DOHH2 (cell line): ENCODE measurements around the gene SLC66A3.
A peak's percentile ranks its signal among the peaks of the same experiment; 100 is the strongest.

Experiments used
- H3F3A ChIP-seq: fragments of 200-600 bp; sonication (generic), shearing (Covaris generic); 2 replicates; pipeline ENCODE4 v1.6.0; 2016; ENCODE audit warnings: antibody characterized with exemption, mild to moderate bottlenecking; ENCODE audit not compliant: control insufficient read depth, insufficient read depth
- H3K27ac ChIP-seq: fragments of 200-600 bp; sonication (generic); 2 replicates; pipeline ENCODE4 v1.5.1; 2014; ENCODE audit warnings: low read depth, mild to moderate bottlenecking, low read length, moderate library complexity
- H3K27me3 ChIP-seq: fragments of 200-600 bp; sonication (generic); 2 replicates; pipeline ENCODE4 v1.6.1; 2014; ENCODE audit warnings: mild to moderate bottlenecking, low read length, mixed read lengths; ENCODE audit not compliant: control insufficient read depth
- H3K36me3 ChIP-seq: fragments of 200-600 bp; sonication (generic); 2 replicates; pipeline ENCODE4 v1.6.1; 2014; ENCODE audit warnings: mild to moderate bottlenecking, low read length, moderate library complexity, mixed read lengths; ENCODE audit not compliant: control insufficient read depth
- H3K4me1 ChIP-seq: fragments of 200-600 bp; sonication (generic); 2 replicates; pipeline ENCODE4 v1.6.1; 2014; ENCODE audit warnings: mild to moderate bottlenecking, low read length, mixed read lengths; ENCODE audit not compliant: control insufficient read depth
- H3K4me2 ChIP-seq: fragments of 200-600 bp; sonication (generic); 2 replicates; pipeline ENCODE4 v1.6.0; 2014; ENCODE audit warnings: mild to moderate bottlenecking, low read length, moderate library complexity
- H3K4me3 ChIP-seq: fragments of 200-600 bp; sonication (generic); 2 replicates; pipeline ENCODE4 v1.5.1; 2014; ENCODE audit warnings: mild to moderate bottlenecking, low read length, mixed read lengths
- H3K79me2 ChIP-seq: fragments of 200-600 bp; sonication (generic); 2 replicates; pipeline ENCODE4 v1.6.1; 2014; ENCODE audit warnings: mild to moderate bottlenecking, low read length, mixed read lengths; ENCODE audit not compliant: control insufficient read depth
- H3K9me2 ChIP-seq: fragments of 200-600 bp; sonication (generic); replicated peaks from 2 replicates; pipeline ENCODE4 v1.6.1; 2014; ENCODE audit warnings: mild to moderate bottlenecking, low read length, mixed read lengths; ENCODE audit not compliant: control insufficient read depth
- H3K9me3 ChIP-seq: fragments of 200-600 bp; sonication (generic); 2 replicates; pipeline ENCODE4 v1.6.1; 2014; ENCODE audit warnings: antibody characterized with exemption, low read length, mixed read lengths; ENCODE audit not compliant: control insufficient read depth, insufficient read depth
- H4K20me1 ChIP-seq: fragments of 200-600 bp; sonication (generic); 2 replicates; pipeline ENCODE4 v1.6.0; 2014; ENCODE audit warnings: low read depth, mild to moderate bottlenecking, antibody characterized with exemption, low read length, moderate library complexity; ENCODE audit not compliant: control insufficient read depth, insufficient read depth
- CTCF ChIP-seq: fragments of 200-600 bp; sonication (generic); IDR thresholded peaks from one replicate; pipeline ENCODE4 v1.5.1; 2014; ENCODE audit warnings: antibody characterized with exemption, mild to moderate bottlenecking, low read depth, low read length; ENCODE audit not compliant: poor library complexity, severe bottlenecking
- EZH2phosphoT487 ChIP-seq: fragments of 200-600 bp; sonication (generic); IDR thresholded peaks from 2 replicates; pipeline ENCODE4 v1.6.1; 2017; ENCODE audit warnings: borderline replicate concordance, mild to moderate bottlenecking, antibody characterized with exemption, low read length, moderate library complexity, mixed read lengths

SLC66A3 gene

GRCh38 chr2:11154016-11154922 lies 998 bp upstream of the SLC66A3 start:
- no peak for TF ChIP-seq CTCF
- TF ChIP-seq EZH2phosphoT487: no peak
- Histone ChIP-seq H3K9me2 (no peaks in the 10 kb centered on the region), H3F3A (no peaks in the 10 kb centered on the region)

GRCh38 chr2:11154923-11155380 lies 315 bp upstream of the SLC66A3 start:
- no peaks in the 10 kb centered on the region for H3K79me2 ChIP-seq
- TF ChIP-seq EZH2phosphoT487 (no peak), CTCF (no peak)
- H4K20me1 ChIP-seq: no peaks in the 10 kb centered on the region
- peak overlapping the region; percentile 100 for H3K4me2 ChIP-seq
- H3K9me2 ChIP-seq: no peaks in the 10 kb centered on the region
- H3K27me3 ChIP-seq: peaks cover 2% of the 10 kb centered on the region; the same call in 1 of the 2 replicates
- peaks cover 15% of the 10 kb centered on the region for H3K4me1 ChIP-seq
- no peaks in the 10 kb centered on the region for H3K36me3 ChIP-seq
- no peak overlapping the region for H3K27ac ChIP-seq
- peak overlapping the region; percentile 87 for H3K4me3 ChIP-seq
- H3F3A ChIP-seq: no peaks in the 10 kb centered on the region
- H3K9me3 ChIP-seq: no peaks in the 10 kb centered on the region

More at GRCh38 chr2:11154016-11154922, 998 bp upstream of the SLC66A3 start:
- no peak overlapping the region for H3K27ac ChIP-seq
- H3K4me2 ChIP-seq: peak overlapping the region; percentile 100
- no peaks in the 10 kb centered on the region for H4K20me1 ChIP-seq
- no peaks in the 10 kb centered on the region for H3K79me2 ChIP-seq
- H3K4me3 ChIP-seq: peak overlapping the region; percentile 87
- H3K36me3 ChIP-seq: no peaks in the 10 kb centered on the region
- H3K9me3 ChIP-seq: no peaks in the 10 kb centered on the region
- H3K4me1 ChIP-seq: peaks cover 15% of the 10 kb centered on the region
- peaks cover 2% of the 10 kb centered on the region; the same call in 1 of the 2 replicates for H3K27me3 ChIP-seq

- Histone ChIP-seq H3K4me3 (peak overlapping the region; percentile 82), H3K27ac (no peak overlapping the region), H3K4me2 (peak overlapping the region; percentile 94), H3F3A (no peaks in the 10 kb centered on the region), H3K27me3 (peaks cover 2% of the 10 kb centered on the region; the same call in 1 of the 2 replicates), H3K9me2 (no peaks in the 10 kb centered on the region), H3K9me3 (no peaks in the 10 kb centered on the region), H3K4me1 (peaks cover 15% of the 10 kb centered on the region), H4K20me1 (no peaks in the 10 kb centered on the region), H3K36me3 (no peaks in the 10 kb centered on the region), H3K79me2 (no peaks in the 10 kb centered on the region)
- no peak for TF ChIP-seq EZH2phosphoT487
- no peak for TF ChIP-seq CTCF
Measured at GRCh38 chr2:11156396-11157075, 1.3 kb downstream of the SLC66A3 start.
